Spinal cord (tissue), 10 donors: ENCODE measurements around the gene RAB13. TPM values are rescaled to one million over a fixed set of nuclear protein-coding genes. Genes with fewer than 3 reads are reported as not detected.
A peak's percentile ranks its signal among the peaks of the same experiment; 100 is the strongest.

Experiments
- DNase-seq, 6 donors: peaks; one replicate each; pipeline versions ENCODE4 v3.0.0 to v3.0.0-alpha.2; 2013 to 2015; ENCODE audit warnings: low spot score in 6 of 6, low read depth in 4 of 6
- H3K27ac ChIP-seq: one replicate; pipeline ENCODE4 v1.5.1; 2013; ENCODE audit warnings: low read depth, low read length, control low read depth
- H3K27me3 ChIP-seq: one replicate; pipeline ENCODE4 v1.6.1; 2013; ENCODE audit warnings: low read length; ENCODE audit not compliant: control insufficient read depth, insufficient read depth
- H3K36me3 ChIP-seq: one replicate; pipeline ENCODE4 v1.6.1; 2013; ENCODE audit warnings: low read length; ENCODE audit not compliant: control insufficient read depth, insufficient read depth
- H3K4me1 ChIP-seq: one replicate; pipeline ENCODE4 v1.6.1; 2013; ENCODE audit warnings: low read length; ENCODE audit not compliant: control insufficient read depth, insufficient read depth
- H3K4me3 ChIP-seq: one replicate; pipeline ENCODE4 v1.5.1; 2013; ENCODE audit warnings: low read depth, low read length, control low read depth
- H3K9me3 ChIP-seq: one replicate; pipeline ENCODE4 v1.6.1; 2013; ENCODE audit warnings: low read length; ENCODE audit not compliant: control insufficient read depth, insufficient read depth
- WGBS: methylation state at CpG from one replicate; pipeline ENCODE4 v1.1.5; 2013; ENCODE audit warnings: missing lambda C conversion rate; ENCODE audit not compliant: insufficient coverage; 5-methylcytosine and 5-hydroxymethylcytosine counted together
- polyA plus RNA-seq, 2 donors: library from polyadenylated mRNA; unstranded; fragments of 120-200 nt; gene quantifications; one replicate each; pipeline ENCODE4 v1.2.1, GENCODE V29; 2013; ENCODE audit not compliant: insufficient read length in 2 of 2
- total RNA-seq, 2 donors: library from RNA; depleted of rRNA in 1 of 2; stranded (reverse); fragments of 120-200 nt in 1 of 2; fragments of >200 nt in 1 of 2; gene quantifications; one replicate each; pipeline versions ENCODE4 v1.2.3 to v1.2.4, GENCODE V29; 2013 to 2014
- donor health status: healthy.

The RAB13 gene
- total and polyA plus RNA-seq, 4 donors: 17.6 to 57.1 (median 48.5) TPM

- 37% methylated on average over 2 of the region's 3 CpGs for WGBS
- H3K4me3 ChIP-seq: no peak overlapping the region
- H3K27me3 ChIP-seq: no peaks in the 10 kb centered on the region
- H3K36me3 ChIP-seq: peaks cover 31% of the 10 kb centered on the region
- DNase-seq: no peak
- peaks cover 46% of the 10 kb centered on the region for H3K4me1 ChIP-seq
- H3K27ac ChIP-seq: no peak overlapping the region
- no peaks in the 10 kb centered on the region for H3K9me3 ChIP-seq
Measured at GRCh38 chr1:153959454-153959853, 26.7 kb downstream of the RAB13 start.

GRCh38 chr1:153958961-153959260 lies 27.2 kb downstream of the RAB13 start:
- peaks cover 42% of the 10 kb centered on the region for H3K4me1 ChIP-seq
- H3K27ac ChIP-seq: peak overlapping the region; percentile 65
- WGBS: 29% methylated on average over 1 of the region's 4 CpGs

DNA sequence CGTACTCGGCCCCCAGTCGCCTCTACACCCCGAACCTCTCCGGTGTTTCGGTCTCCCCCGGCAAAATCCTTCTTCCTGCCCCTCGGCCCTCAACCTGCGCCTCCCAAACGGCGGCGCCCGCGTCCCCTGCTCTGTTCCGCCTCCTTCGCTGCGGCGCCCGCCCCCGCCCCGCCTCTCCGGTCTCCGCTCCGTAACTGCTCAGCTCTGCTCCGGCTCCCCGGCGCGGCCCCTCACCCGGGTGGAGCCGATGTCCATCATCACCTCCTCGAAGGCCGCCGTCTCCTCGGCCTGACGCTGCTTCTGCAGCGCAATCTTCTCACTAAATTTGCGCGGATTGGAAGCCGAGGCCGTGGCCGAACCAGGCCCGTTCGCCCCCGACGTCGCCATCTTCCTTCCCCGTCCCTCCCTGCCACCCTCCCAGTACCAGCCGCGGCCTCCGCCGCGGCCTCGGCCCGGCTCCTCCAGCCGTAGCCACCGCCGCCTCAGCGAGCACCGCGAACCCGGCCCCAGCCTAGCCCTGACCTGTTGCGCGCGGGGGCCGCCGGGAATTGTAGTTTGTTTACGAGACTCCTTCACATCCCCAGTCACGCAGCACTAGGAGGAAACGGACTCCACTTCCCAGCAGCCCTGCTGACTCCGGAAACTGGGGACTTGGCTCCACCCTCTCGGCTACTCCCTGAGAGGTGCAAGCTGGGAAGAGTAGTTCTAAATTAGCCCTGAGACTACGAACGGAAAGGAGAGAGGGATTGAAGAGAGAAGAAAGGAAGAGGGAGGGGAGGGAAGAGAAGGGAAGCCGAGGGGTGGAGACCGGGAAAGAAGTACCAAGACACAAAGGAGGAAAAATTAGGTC lies 27.8 kb downstream of the RAB13 start, which contains the start of gene CRTC2:
CRTC2 (minus strand) TSS at position 502 of the 850 bp plus-strand sequence; CDS start at position 387, 115 bp downstream.
- Histone ChIP-seq H3K9me3 (no peaks in the 10 kb centered on the region), H3K27me3 (no peaks in the 10 kb centered on the region), H3K27ac (peak within 1 kb of the TSS; percentile 82), H3K36me3 (peaks cover 40% of the 10 kb centered on the region), H3K4me1 (peaks cover 42% of the 10 kb centered on the region), H3K4me3 (peak within 1 kb of the TSS; percentile 84)
- WGBS: 0% methylated on average over 66 of the region's 75 CpGs
- peak; percentile 89 to 100 (median 97) for DNase-seq

More at GRCh38 chr1:153958961-153959260, 27.2 kb downstream of the RAB13 start:
- no peaks in the 10 kb centered on the region for H3K27me3 ChIP-seq
- peak overlapping the region; percentile 84 for H3K4me3 ChIP-seq
- H3K9me3 ChIP-seq: no peaks in the 10 kb centered on the region
- no peak for DNase-seq
- peaks cover 34% of the 10 kb centered on the region for H3K36me3 ChIP-seq

DNA sequence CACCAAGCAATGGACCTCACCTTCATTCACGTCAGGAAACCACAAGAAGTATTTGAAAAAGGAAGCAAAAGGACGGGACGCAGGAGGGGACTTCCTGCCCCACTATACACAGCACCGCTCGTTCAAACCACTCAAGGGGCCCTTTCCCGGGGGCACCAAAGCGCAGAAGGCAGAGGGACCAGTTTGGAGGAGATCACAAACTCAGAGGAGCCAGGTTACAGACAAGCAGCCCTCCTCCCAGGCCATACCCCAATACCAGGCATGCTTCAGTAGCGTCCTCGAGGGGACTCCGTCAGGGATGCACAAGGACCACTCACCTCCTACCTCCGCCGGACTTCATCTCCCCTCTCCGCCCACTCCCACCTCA lies 28.4 kb downstream of the RAB13 start:
- DNase-seq: no peak
- WGBS: 0% methylated on average over 13 of the region's 13 CpGs
- Histone ChIP-seq H3K36me3 (peaks cover 46% of the 10 kb centered on the region), H3K9me3 (no peaks in the 10 kb centered on the region), H3K27ac (peak overlapping the region; percentile 82), H3K4me3 (peak overlapping the region; percentile 84), H3K4me1 (peaks cover 39% of the 10 kb centered on the region), H3K27me3 (no peaks in the 10 kb centered on the region)

GRCh38 chr1:153956997-153957715 lies 29.0 kb downstream of the RAB13 start:
- Histone ChIP-seq H3K36me3 (peaks cover 48% of the 10 kb centered on the region), H3K4me3 (peak overlapping the region; percentile 84), H3K4me1 (peaks cover 34% of the 10 kb centered on the region), H3K9me3 (no peaks in the 10 kb centered on the region), H3K27ac (peak overlapping the region; percentile 82), H3K27me3 (no peaks in the 10 kb centered on the region)
- DNase-seq: no peak
- 25% methylated on average over 4 of the region's 6 CpGs for WGBS

DNA sequence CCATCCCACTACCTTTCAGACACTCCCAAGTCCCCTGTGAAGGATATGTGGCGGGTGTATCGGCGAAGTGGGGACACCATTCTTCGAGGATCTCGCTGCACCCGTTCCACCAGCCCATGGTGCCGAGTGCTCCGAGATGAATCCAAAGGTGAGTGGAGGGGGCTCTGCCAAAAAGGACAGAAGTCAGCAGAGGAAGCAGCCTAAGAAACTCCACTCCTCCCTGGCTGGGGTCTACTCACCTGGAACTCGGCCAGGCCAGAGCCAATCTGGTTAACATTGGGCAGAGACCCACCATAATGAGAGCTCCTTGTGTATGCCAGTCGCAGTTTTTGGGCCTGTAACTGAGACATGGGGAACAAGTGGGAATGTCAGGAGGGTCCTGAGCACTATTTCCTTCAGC lies 31.3 kb downstream of the RAB13 start:
- no peak for DNase-seq
- Histone ChIP-seq H3K27ac (no peak overlapping the region), H3K4me1 (peaks cover 30% of the 10 kb centered on the region), H3K27me3 (no peaks in the 10 kb centered on the region), H3K36me3 (peaks cover 58% of the 10 kb centered on the region), H3K4me3 (no peak overlapping the region), H3K9me3 (no peaks in the 10 kb centered on the region)
- 97% methylated on average over 10 of the region's 10 CpGs for WGBS

DNA sequence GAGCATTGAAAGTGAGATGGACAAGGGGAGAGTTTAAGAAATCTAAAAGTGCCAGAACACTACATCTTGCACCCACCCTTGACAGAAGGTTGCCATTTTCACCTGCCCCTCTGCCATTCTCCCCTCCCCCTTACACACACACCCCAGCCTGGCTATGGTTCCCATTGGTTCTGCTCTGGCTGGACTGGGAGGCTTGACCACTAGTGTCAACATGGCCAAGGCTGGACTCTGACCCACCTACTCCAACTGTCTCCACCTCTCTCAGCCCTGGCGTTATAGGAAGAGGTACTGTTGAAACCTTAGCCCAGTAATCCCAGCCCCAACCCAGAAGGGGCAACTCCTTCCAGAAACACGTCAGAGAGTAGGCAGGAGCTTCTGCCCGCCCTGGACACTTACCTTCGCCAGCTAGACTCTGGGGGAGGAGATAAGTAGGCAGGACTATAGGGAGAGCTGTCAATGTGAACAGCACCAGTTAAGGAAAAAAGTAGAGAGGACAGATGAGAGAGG lies 32.2 kb downstream of the RAB13 start:
- Histone ChIP-seq H3K36me3 (peaks cover 57% of the 10 kb centered on the region), H3K27ac (no peak overlapping the region), H3K9me3 (no peaks in the 10 kb centered on the region), H3K4me3 (no peak overlapping the region), H3K4me1 (peaks cover 27% of the 10 kb centered on the region), H3K27me3 (no peaks in the 10 kb centered on the region)
- DNase-seq: no peak
- WGBS: 85% methylated on average over 2 of the region's 4 CpGs

GRCh38 chr1:153951801-153952200 lies 34.3 kb downstream of the RAB13 start:
- H3K4me3 ChIP-seq: no peak overlapping the region
- WGBS: 100% methylated on average over 2 of the region's 2 CpGs
- no peaks in the 10 kb centered on the region for H3K9me3 ChIP-seq
- H3K27me3 ChIP-seq: no peaks in the 10 kb centered on the region
- DNase-seq: no peak
- H3K36me3 ChIP-seq: peaks cover 75% of the 10 kb centered on the region
- peaks cover 14% of the 10 kb centered on the region for H3K4me1 ChIP-seq
- H3K27ac ChIP-seq: no peak overlapping the region

GRCh38 chr1:153951183-153951582 lies 35.0 kb downstream of the RAB13 start:
- 95% methylated on average over 11 of the region's 11 CpGs for WGBS
- H3K36me3 ChIP-seq: peaks cover 72% of the 10 kb centered on the region
- no peak for DNase-seq

More at GRCh38 chr1:153951183-153951582, 35.0 kb downstream of the RAB13 start:
- no peaks in the 10 kb centered on the region for H3K27me3 ChIP-seq
- no peak overlapping the region for H3K27ac ChIP-seq
- no peaks in the 10 kb centered on the region for H3K9me3 ChIP-seq
- H3K4me1 ChIP-seq: peaks cover 10% of the 10 kb centered on the region
- no peak overlapping the region for H3K4me3 ChIP-seq
